CD14-positive monocyte (primary cell): ENCODE results near the gene TES. TPM values are rescaled to one million over a fixed set of nuclear protein-coding genes. Genes with fewer than 3 reads are reported as not detected.

Experiments
- DNase-seq, 3 donors: peaks; one replicate each; pipeline ENCODE4 v3.0.0-alpha.2; 2011 to 2022
- H2AFZ ChIP-seq: 2 replicates; pipeline ENCODE4 v1.6.0; 2012; ENCODE audit warnings: mild to moderate bottlenecking, low read depth, low read length, inconsistent platforms; ENCODE audit not compliant: insufficient read depth, poor library complexity, severe bottlenecking
- H3K27ac ChIP-seq, 2 donors: 1 replicate in 1 of 2; 2 replicates in 1 of 2; pipeline ENCODE4 v1.5.1; 2012 to 2013; ENCODE audit warnings: low read length in 2 of 2, control low read depth in 1 of 2, inconsistent platforms in 1 of 2, low read depth in 1 of 2, mild to moderate bottlenecking in 1 of 2
- H3K27me3 ChIP-seq, 2 donors: one replicate each; pipeline versions ENCODE4 v1.6.0 to v1.6.1; 2011 to 2013; ENCODE audit warnings: low read length in 2 of 2; ENCODE audit not compliant: control insufficient read depth in 2 of 2, insufficient read depth in 2 of 2
- H3K36me3 ChIP-seq, 2 donors: replicated peaks in 1 of 2; 1 replicate in 1 of 2; 2 replicates in 1 of 2; pipeline versions ENCODE4 v1.5.1 to v1.6.1; 2012 to 2013; ENCODE audit warnings: low read length in 2 of 2, control low read depth in 1 of 2, inconsistent platforms in 1 of 2, mild to moderate bottlenecking in 1 of 2; ENCODE audit not compliant: insufficient read depth in 2 of 2, control insufficient read depth in 1 of 2
- H3K4me1 ChIP-seq, 2 donors: 1 replicate in 1 of 2; 2 replicates in 1 of 2; pipeline versions ENCODE4 v1.5.1 to v1.6.1; 2012 to 2013; ENCODE audit warnings: low read length in 2 of 2, control low read depth in 1 of 2, inconsistent platforms in 1 of 2, mild to moderate bottlenecking in 1 of 2, moderate library complexity in 1 of 2; ENCODE audit not compliant: insufficient read depth in 2 of 2, control insufficient read depth in 1 of 2
- H3K4me2 ChIP-seq: replicated peaks from 2 replicates; pipeline ENCODE3; 2012; ENCODE audit warnings: low read length, moderate library complexity, mild to moderate bottlenecking; ENCODE audit not compliant: poor library complexity, severe bottlenecking; ENCODE audit errors: extremely low read depth
- H3K4me3 ChIP-seq, 3 experiments: fragments of 200-600 bp in 1 of 3; sonication (generic) in 1 of 3; replicated peaks in 1 of 3; 1 replicate in 2 of 3; 2 replicates in 1 of 3; pipeline ENCODE4 v1.5.1; 2011 to 2013; ENCODE audit warnings: low read length in 3 of 3, mild to moderate bottlenecking in 3 of 3, control low read depth in 2 of 3, low read depth in 2 of 3, inconsistent platforms in 1 of 3, moderate library complexity in 1 of 3
- H3K79me2 ChIP-seq: 2 replicates; pipeline ENCODE4 v1.6.0; 2012; ENCODE audit warnings: mild to moderate bottlenecking, control low read depth, inconsistent platforms, low read length, moderate library complexity; ENCODE audit not compliant: insufficient read depth
- H3K9ac ChIP-seq: 2 replicates; pipeline ENCODE4 v1.6.0; 2017; ENCODE audit warnings: low read length, mild to moderate bottlenecking; ENCODE audit not compliant: insufficient read depth, poor library complexity, severe bottlenecking
- H3K9me3 ChIP-seq, 2 donors: replicated peaks in 1 of 2; 1 replicate in 1 of 2; 2 replicates in 1 of 2; pipeline versions ENCODE4 v1.5.1 to v1.6.1; 2012 to 2013; ENCODE audit warnings: low read length in 2 of 2, control low read depth in 1 of 2; ENCODE audit not compliant: control insufficient read depth in 1 of 2, insufficient read depth in 1 of 2
- H4K20me1 ChIP-seq: 2 replicates; pipeline ENCODE4 v1.6.0; 2012; ENCODE audit warnings: mild to moderate bottlenecking, low read length, control low read depth, moderate library complexity; ENCODE audit not compliant: insufficient read depth
- H3K27ac Mint-ChIP-seq, 7 donors: one replicate each; pipeline ENCODE4 v1.8.0; 2020; ENCODE audit warnings: mild to moderate bottlenecking in 7 of 7, mixed read lengths in 7 of 7, moderate library complexity in 6 of 7, inconsistent platforms in 2 of 7
- H3K27me3 Mint-ChIP-seq, 3 donors: one replicate each; pipeline ENCODE4 v1.8.0; 2021 to 2022; ENCODE audit warnings: low read depth in 3 of 3, mild to moderate bottlenecking in 3 of 3, mixed read lengths in 3 of 3, moderate library complexity in 3 of 3, inconsistent platforms in 1 of 3
- H3K36me3 Mint-ChIP-seq, 2 donors: one replicate each; pipeline ENCODE4 v1.8.0; 2020; ENCODE audit warnings: mixed read lengths in 2 of 2, inconsistent platforms in 1 of 2, mild to moderate bottlenecking in 1 of 2
- H3K4me1 Mint-ChIP-seq: one replicate; pipeline ENCODE4 v1.8.0; 2020; ENCODE audit warnings: mild to moderate bottlenecking, mixed read lengths
- H3K4me3 Mint-ChIP-seq, 2 donors: one replicate each; pipeline ENCODE4 v1.8.0; 2020; ENCODE audit warnings: mild to moderate bottlenecking in 2 of 2, mixed read lengths in 2 of 2, moderate library complexity in 1 of 2
- H3K9me3 Mint-ChIP-seq, 7 donors: one replicate each; pipeline ENCODE4 v1.8.0; 2020 to 2022; ENCODE audit warnings: mixed read lengths in 7 of 7, mild to moderate bottlenecking in 6 of 7, moderate library complexity in 6 of 7, inconsistent platforms in 2 of 7
- CTCF ChIP-seq: fragments of 200-600 bp; IDR thresholded peaks from one replicate; pipeline ENCODE4 v1.8.0; 2022; ENCODE audit warnings: antibody characterized with exemption, mild to moderate bottlenecking
- WGBS: methylation state at CpG from one replicate; pipeline ENCODE4 v1.1.5; 2013; ENCODE audit warnings: missing lambda C conversion rate; ENCODE audit not compliant: insufficient coverage; 5-methylcytosine and 5-hydroxymethylcytosine counted together
- intact Hi-C, 2 donors: fragments of 100-400 bp; cut with micrococcal nuclease; formaldehyde crosslinking; loops; one replicate each; pipeline versions ENCODE4 v1.15.0 to v1.15.1; 2023
- polyA plus RNA-seq, 3 donors: library from polyadenylated mRNA; depleted of rRNA in 1 of 3; unstranded in 2 of 3; stranded (reverse) in 1 of 3; fragments of 300-500 nt in 2 of 3; fragments of >200 nt in 1 of 3; fragmentation: Illumina TruSeq in 2 of 3; gene quantifications; 1 replicate in 2 of 3; 2 replicates in 1 of 3; pipeline ENCODE4 v1.2.3, GENCODE V29; 2012 to 2021

TES gene
- polyA plus RNA-seq, 3 donors, result 61.7 to 104 (median 89.0) TPM

- Histone ChIP-seq H3K79me2 (no peaks in the 10 kb centered on the region), H3K4me3 (no peak overlapping the region), H3K9me3 (no peaks in the 10 kb centered on the region), H2AFZ (no peak overlapping the region), H3K36me3 (no peaks in the 10 kb centered on the region), H4K20me1 (no peaks in the 10 kb centered on the region), H3K27ac (no peak overlapping the region), H3K4me2 (no peak overlapping the region), H3K4me1 (no peaks in the 10 kb centered on the region), H3K9ac (no peak overlapping the region), H3K27me3 (no peaks in the 10 kb centered on the region)
- Mint-ChIP-seq H3K4me3 (no peak overlapping the region), H3K36me3 (no peaks in the 10 kb centered on the region), H3K9me3 (peaks cover 0 to 6% (median 3%) of the 10 kb centered on the region in 7 donors), H3K27me3 (peaks cover 0 to 1% (median 0%) of the 10 kb centered on the region in 3 donors), H3K4me1 (peaks cover 2% of the 10 kb centered on the region), H3K27ac (no peak overlapping the region)
- intact Hi-C loops, result no loop called here
- TF ChIP-seq CTCF, result no peak
- DNase-seq, result no peak
Observed at GRCh38 chr7:116279217-116279616, 68.9 kb downstream of the TES start.

- H3K79me2 ChIP-seq, result no peaks in the 10 kb centered on the region
- no peak for DNase-seq
- no peak overlapping the region for H2AFZ ChIP-seq
- H3K4me1 ChIP-seq, result no peaks in the 10 kb centered on the region
- no peak overlapping the region for H3K4me2 ChIP-seq
- H3K4me3 ChIP-seq, result no peak overlapping the region
- no peaks in the 10 kb centered on the region for H3K36me3 Mint-ChIP-seq
- peaks cover 0 to 1% (median 0%) of the 10 kb centered on the region in 3 donors for H3K27me3 Mint-ChIP-seq
- H3K4me3 Mint-ChIP-seq, result no peak overlapping the region
- intact Hi-C loops, result no loop called here
- H3K36me3 ChIP-seq, result no peaks in the 10 kb centered on the region
- H4K20me1 ChIP-seq, result no peaks in the 10 kb centered on the region
- no peak overlapping the region for H3K27ac ChIP-seq
- H3K9ac ChIP-seq, result no peak overlapping the region
- peaks cover 0 to 6% (median 3%) of the 10 kb centered on the region in 7 donors for H3K9me3 Mint-ChIP-seq
- no peak for TF ChIP-seq CTCF
- no peaks in the 10 kb centered on the region for H3K9me3 ChIP-seq
- H3K4me1 Mint-ChIP-seq, result peaks cover under 1% of the 10 kb centered on the region
- no peak overlapping the region for H3K27ac Mint-ChIP-seq
- no CpG with 5 or more reads among the region's 2 CpGs for WGBS
- H3K27me3 ChIP-seq, result no peaks in the 10 kb centered on the region
Observed at GRCh38 chr7:116280803-116281202, 70.5 kb downstream of the TES start.
